GM19043 (cell line): ENCODE results near the gene WFDC1.

ENCODE experiments used
- ATAC-seq: cut with Tn5 transposase; IDR thresholded peaks from one replicate; pipeline ENCODE4 v1.9.1; 2021; ENCODE audit warnings: low read depth; ENCODE audit not compliant: unreplicated experiment

Gene WFDC1

DNA sequence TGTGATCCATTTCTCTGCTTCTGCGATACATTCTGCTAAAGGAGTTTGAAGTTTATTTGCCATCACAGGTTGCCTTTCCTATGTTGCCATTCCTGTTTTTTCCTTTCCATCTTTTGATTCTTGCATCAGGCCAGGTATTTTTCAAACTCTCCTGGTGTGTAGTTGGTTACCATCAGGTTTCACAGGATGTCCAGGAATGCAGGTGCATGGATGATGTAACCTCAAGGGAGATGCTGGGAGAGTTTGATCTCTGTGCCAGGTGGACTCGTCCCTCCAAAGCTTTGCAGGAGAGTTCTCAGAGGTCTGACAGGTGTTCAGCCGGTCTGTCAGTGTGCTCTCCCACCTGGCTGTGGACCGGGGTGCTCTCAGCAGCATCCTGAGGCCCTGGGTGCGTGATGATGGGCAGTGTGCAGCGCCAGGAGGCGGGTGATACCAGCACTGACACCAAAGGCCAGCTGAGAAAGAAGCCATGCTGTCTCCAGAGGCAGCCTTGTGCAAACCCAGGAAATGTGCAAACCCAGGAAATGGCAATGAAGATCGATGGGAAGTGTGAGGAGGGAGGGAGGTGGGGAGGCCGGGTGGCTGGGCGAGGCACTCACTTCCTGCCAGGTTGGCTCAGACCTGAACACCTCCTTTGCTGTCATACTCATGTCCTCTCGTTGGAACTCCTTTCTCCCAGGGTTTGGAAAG is 75.4 kb downstream of the WFDC1 start:
- no peak for ATAC-seq

DNA sequence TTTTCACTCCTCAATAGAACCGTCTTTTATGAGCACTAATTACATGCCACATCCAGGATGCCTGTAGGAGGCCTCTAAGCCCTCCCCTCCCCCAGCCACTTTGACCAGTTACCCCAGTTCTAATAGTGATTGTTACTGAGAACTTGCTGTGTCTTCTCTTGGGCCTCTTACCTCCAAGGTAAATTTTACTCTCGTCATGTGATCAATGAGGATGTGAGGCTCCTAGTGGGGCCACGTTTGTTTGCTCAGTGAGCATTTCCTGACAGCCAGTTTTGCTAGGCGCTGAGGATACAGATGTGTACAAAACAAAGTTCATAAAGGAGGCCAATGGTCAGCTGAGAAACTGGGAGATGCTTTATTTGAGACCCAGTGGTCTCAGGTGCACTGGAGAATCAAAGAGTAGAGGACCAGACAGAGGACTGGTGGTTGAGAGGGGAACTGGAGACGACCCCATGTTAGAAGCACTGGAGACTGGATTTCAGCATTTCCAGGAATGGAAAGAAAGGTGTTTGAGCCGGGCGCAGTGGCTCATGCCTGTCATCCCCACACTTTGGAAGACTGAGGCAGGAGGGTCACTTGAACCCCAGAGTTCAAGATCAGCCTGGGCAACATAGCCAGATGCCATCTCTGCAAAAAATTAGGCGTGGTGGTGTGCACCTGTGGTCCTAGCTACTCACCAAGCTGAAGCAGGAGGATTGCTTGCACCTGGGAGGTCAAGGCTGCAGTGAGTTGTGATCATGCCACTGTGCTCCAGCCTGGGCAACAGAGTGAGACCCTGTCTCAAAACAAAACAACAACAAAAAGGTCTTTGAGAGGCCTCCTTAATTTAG is 76.3 kb downstream of the WFDC1 start:
- no peak for ATAC-seq

DNA sequence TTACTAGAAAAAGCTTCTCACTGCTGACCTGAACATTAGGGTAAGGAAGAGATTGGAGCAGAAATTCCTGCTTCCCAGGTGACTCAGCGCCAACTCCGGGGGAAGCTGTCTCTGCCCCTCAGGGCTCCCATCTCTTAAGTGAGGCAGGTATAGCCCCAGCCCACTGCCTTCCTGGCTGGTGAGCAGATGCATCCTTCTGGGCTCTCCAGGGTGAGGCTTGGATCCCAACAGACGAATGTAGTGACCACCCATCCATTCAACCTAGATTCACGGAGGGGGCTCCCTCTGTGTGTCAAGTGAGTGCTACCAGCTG is 76.8 kb downstream of the WFDC1 start:
- ATAC-seq: no peak

DNA sequence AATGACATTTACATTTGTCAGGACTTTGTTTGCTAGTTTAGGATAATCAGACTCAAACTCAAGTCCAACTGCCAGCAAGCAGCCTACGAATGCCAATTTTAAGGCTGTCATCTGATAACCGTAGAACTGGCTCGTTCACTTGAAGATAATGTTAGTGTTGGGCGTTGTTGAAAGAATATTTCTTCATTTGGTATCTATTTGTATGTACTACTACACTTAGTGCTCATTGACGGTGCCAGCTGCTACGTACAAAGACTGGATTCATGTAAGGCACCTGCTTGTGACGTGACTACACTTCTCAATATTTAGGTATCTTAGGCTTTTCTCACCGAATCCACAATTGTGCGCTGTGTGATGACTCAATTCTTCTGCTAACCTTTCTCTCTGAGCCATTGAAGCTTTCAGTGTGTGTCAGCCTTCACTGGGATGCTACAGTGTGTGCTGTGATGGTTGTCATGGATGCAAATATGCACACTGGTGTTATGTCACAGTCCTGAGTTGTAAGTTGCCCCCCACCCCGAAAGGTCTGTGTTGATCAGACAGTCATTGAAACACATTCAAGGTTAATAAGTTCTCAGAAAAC is 79.3 kb downstream of the WFDC1 start:
- no peak for ATAC-seq

DNA sequence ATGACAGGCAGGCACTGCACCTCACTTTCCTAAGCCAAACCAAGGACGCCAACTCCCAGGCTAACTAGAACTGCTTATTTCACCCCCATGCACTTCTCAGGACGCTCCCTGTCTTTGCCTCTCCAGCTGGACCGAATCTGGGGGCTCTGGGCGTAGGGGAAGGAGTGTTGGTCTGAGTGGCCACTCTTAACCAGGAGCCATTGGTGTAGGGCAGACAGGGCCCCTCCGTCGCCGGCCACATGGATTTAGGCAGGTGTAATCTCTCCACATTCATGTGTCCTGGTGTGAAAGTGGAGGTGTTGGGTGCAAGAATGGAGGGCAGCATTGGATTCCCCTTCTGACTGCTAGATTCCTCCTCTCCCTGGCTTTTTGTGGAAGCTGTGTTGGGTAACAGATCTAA is 83.4 kb downstream of the WFDC1 start:
- ATAC-seq: no peak

DNA sequence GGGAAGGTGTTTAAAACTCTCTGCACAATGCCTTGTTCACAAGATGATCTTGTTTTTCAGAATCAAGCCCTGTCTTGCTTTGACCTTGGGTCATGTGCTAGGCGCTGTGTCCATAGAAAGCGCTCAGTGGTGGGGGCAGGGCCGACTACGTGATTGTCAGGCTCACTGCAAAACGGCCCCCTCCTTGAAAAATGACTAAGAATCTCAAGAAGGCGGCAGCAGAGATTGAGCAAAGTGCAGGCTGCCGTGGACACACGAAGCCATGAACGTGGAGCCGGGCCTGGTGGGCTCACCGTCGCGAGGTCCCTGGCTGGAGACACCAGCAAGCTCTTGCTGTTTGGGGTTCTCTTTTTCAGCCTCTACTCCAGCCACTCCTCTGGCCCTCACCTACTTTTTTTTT is 83.9 kb downstream of the WFDC1 start:
- no peak for ATAC-seq

DNA sequence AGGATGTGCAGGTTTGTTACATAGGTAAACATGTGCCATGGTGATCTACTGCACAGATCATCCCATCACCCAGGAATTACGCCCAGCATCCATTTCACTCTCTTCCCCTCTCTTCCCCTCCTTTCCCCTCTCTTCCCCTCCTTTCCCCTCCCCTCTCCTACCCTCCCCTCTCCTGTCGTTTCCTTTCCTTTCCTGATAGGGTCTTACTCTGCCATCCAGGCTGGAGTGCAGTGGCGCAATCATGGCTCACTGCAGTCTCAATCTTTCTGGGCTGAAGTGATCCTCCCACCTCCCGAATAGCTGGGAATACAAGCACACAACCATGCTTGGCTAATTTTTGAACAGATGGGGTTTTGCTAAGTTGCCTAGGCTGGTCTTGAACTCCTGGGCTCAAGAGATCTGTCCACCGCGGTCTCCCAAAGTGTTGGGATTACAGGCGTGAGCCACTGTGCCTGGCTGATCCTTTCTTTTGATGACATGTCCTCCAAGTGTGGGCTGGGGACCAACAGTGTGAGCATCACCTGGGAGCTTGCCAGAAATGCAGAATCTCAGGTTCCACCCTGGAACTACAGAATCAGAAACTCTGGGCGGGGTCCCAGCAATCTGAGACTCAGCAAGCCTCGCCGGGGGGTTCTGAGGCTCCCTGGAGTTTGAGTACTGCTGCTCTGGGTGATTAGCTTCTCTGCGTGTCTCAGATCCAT is 84.5 kb downstream of the WFDC1 start:
- ATAC-seq: no peak
